ENCODE measurements around the gene LOX. TPM values are rescaled to one million over a fixed set of nuclear protein-coding genes. Genes with fewer than 3 reads are reported as not detected.

The LOX gene
- total RNA-seq, 1 donor from 2014 or later = 26.8 TPM

- Histone ChIP-seq H3K27me3 (no peaks in the 10 kb centered on the region), H3K4me3 (no peak overlapping the region), H3K36me3 (no peaks in the 10 kb centered on the region), H3K4me1 (no peaks in the 10 kb centered on the region), H3K27ac (no peak overlapping the region), H3K9me3 (no peaks in the 10 kb centered on the region)
- intact Hi-C loops (cut with DNase I) = no loop called here
- DNase-seq (no peak), ATAC-seq (no peak)
- TF ChIP-seq CTCF (IDR thresholded peaks at IDR 0.05) = no peak
Observed at GRCh38 chr5:122089096-122090013, 11.3 kb upstream of the LOX start.

GRCh38 chr5:122085041-122085440 lies 7.0 kb upstream of the LOX start:
- TF ChIP-seq CTCF (IDR thresholded peaks at IDR 0.05) = no peak
- Histone ChIP-seq H3K27me3 (no peaks in the 10 kb centered on the region), H3K27ac (no peak overlapping the region), H3K4me1 (no peaks in the 10 kb centered on the region), H3K9me3 (no peaks in the 10 kb centered on the region), H3K36me3 (no peaks in the 10 kb centered on the region), H3K4me3 (no peak overlapping the region)
- DNase-seq = no peak
- ATAC-seq = no peak
- intact Hi-C loops (cut with DNase I) = no loop called here

GRCh38 chr5:122083535-122083934 lies 5.5 kb upstream of the LOX start:
- H3K36me3 ChIP-seq = no peaks in the 10 kb centered on the region

GRCh38 chr5:122081541-122081940 lies 3.5 kb upstream of the LOX start:
- Histone ChIP-seq H3K9me3 (no peaks in the 10 kb centered on the region), H3K27me3 (peaks cover 6% of the 10 kb centered on the region), H3K27ac (no peak overlapping the region), H3K4me1 (no peaks in the 10 kb centered on the region), H3K4me3 (no peak overlapping the region), H3K36me3 (no peaks in the 10 kb centered on the region)
- no peak for TF ChIP-seq CTCF (IDR thresholded peaks at IDR 0.05)
- DNase-seq (no peak), ATAC-seq (no peak)
- intact Hi-C loops (cut with DNase I) = no loop called here

More at GRCh38 chr5:122083535-122083934, 5.5 kb upstream of the LOX start:
- H3K4me1 ChIP-seq = no peaks in the 10 kb centered on the region
- no peak overlapping the region for H3K27ac ChIP-seq
- H3K4me3 ChIP-seq = no peak overlapping the region
- no peak for DNase-seq
- ATAC-seq = no peak
- no peak for TF ChIP-seq CTCF (IDR thresholded peaks at IDR 0.05)
- intact Hi-C loops (cut with DNase I) = no loop called here
- H3K9me3 ChIP-seq = no peaks in the 10 kb centered on the region
- no peaks in the 10 kb centered on the region for H3K27me3 ChIP-seq

- Histone ChIP-seq H3K9me3 (no peaks in the 10 kb centered on the region), H3K27me3 (peaks cover 6% of the 10 kb centered on the region), H3K36me3 (peaks cover 3% of the 10 kb centered on the region), H3K4me1 (no peaks in the 10 kb centered on the region), H3K4me3 (peak overlapping the region; percentile 62), H3K27ac (peak overlapping the region; percentile 71)
- ATAC-seq (peak; percentile 58), DNase-seq (peak; percentile 64)
- intact Hi-C loops (cut with DNase I) = no loop called here
- TF ChIP-seq CTCF (IDR thresholded peaks at IDR 0.05) = no peak
Observed at GRCh38 chr5:122077366-122078115, 518 bp downstream of the LOX start.
